SIG-M5 treated with dmso at 0.1 percent for 504 hours (cell line): Measurements from ENCODE around the gene OPN4.

Source experiments
- DNase-seq: peaks from one replicate; lab custom pipeline; 2025; ENCODE audit not compliant: unreplicated experiment; lab: John Stamatoyannopoulos, UW

Gene OPN4

GRCh38 chr10:86662186-86663045 is 8.1 kb downstream of the OPN4 start:
- DNase-seq, result no peak

- no peak for DNase-seq
Observed at GRCh38 chr10:86663046-86663345, 8.6 kb downstream of the OPN4 start.

GRCh38 chr10:86663576-86664339 is 9.4 kb downstream of the OPN4 start:
- no peak for DNase-seq

GRCh38 chr10:86664341-86665217 is 10.2 kb downstream of the OPN4 start:
- no peak for DNase-seq

DNA sequence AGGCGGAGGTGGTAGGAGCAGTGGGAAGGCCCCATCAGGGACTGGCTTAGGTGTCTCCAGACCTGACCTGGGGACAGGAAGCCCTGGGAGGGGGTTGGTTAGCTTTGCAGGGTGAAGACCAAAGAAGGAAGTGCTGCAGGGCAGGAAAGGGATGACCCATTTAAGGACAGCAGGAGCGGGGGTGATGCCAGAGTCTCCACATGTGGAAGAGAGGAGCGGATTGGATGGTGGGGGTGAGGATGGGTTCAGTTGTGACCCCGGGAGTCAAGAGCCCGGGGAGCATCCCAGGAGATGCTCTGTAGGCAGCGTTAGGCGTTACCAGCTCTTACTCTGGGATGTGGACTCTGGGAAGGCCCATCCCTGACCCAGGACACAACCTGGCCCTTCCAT is 10.9 kb downstream of the OPN4 start:
- DNase-seq, result no peak

DNA sequence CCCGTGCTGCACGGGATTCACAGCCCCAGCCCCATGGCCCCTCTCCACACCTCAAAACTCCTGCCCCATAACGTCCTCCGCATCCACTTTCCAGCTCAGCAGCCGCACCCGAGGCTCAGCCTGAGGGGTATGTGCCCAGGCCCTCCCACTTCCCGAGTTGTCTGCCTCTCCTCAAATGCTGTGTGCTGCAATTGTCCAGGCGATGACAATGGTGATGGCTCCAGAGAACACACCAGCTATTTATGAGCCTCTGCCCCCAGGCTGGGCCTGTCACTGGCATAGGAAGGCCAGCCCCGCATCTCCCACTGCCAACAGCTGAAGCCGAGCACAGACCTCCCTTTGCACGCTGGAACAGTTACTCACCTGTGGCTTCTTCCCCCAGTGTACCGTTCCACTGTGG is 11.5 kb downstream of the OPN4 start:
- no peak for DNase-seq

DNA sequence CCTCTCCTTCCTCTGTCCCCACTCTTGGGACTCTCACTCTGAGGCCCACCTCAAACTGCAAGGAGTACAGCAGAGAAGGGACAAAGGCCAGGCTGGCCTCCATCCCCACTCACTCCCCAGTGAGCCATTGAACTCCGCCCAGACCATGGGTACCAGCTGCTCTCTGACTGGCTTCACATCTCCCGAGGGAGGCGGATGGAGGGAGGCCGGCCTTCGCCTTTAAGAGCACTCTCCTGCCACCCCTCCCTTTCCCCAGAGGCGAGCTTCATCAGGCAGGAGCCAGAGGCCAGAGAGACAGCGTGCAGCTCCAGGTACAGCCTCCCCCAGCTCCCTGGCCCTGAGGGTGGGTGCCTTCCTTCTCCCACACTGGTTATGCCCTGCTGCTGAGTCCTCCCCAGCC is 12.2 kb downstream of the OPN4 start:
- DNase-seq, result no peak

DNA sequence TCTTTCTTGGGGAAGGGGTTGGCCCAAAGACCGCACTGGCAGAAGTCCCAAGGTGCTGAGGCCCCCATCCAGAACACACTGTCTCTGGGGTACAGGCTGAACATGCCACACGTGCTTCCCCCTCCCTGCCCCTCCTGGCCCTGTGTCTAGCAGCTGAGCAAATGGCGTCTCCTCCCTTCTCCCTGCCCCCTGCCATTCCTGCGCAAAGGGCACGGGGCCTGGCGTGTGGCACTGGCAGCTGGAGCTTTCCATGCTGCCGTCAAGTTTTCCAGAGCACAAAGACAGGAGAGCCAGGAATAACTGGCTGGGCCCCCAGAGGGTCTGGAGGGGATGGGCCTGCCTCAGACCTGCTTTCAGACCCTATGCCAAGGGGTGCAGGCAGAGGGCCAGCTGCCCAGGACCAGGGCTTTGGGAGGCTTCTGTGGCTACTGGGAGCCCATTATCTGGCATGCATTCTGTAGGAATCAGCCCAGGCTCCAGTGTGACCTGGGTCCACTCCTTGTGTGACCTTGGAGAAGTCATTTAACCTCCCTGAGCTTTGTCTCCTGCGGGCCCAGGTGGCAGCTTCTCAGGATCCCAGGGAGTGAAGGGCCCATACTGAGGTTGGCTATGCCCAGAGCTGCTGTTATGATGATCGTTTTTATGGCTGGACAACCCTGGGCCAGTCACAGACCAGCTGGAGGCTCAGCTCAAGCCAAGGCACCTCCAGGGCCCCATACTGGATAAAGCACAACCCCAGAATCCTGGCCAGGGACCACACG is 13.3 kb downstream of the OPN4 start:
- DNase-seq, result no peak

GRCh38 chr10:86668297-86669165 is 14.2 kb downstream of the OPN4 start, which contains the start of gene LDB3:
TSS of gene LDB3 (plus strand) at chr10:86668511. CDS start at chr10:86668692, 181 bp downstream.
- DNase-seq, result no peak

GRCh38 chr10:86670290-86670811 is 16.0 kb downstream of the OPN4 start:
- DNase-seq, result no peak

DNA sequence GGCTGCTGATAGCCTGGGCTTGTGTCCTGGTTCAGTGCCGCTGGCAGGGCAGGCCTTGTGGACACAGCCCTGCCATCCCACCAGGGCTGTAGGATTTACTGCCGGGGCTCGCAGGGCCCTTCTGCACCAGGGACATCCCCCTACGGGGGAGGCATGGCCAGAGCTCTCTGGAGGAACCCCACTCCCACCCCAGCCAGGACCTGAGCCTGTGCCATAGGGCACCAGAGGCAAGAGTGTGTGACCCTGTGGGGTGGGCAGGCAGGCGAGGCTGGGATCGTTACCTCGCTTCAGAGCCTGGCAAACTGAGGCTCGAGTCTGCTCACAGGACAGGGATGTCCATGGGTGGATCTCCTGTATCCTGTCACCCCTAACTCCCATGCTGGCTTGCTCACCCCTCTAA is 16.5 kb downstream of the OPN4 start:
- DNase-seq, result no peak

DNA sequence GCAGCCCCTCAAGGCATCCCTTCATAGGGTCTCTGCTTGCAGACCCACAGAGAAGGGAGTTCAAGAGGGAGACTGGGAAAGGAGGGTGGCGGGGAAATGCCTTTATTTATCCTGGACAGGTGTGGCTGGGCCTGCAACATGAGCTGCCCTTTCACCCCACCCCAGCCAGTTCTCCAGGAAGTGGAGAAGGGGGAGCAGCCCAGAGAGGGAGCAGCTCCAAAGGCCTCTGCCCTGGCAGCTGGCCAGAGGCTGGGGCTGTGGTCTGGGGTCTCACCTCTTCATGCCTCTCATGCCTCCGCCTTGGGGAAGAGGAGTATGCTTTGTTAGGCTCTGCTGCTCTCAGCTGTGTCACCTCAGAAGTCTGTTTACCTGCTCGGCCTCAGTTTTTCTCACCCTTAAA is 17.1 kb downstream of the OPN4 start:
- no peak for DNase-seq

- DNase-seq, result no peak
Observed at GRCh38 chr10:86671985-86672710, 17.8 kb downstream of the OPN4 start.

DNA sequence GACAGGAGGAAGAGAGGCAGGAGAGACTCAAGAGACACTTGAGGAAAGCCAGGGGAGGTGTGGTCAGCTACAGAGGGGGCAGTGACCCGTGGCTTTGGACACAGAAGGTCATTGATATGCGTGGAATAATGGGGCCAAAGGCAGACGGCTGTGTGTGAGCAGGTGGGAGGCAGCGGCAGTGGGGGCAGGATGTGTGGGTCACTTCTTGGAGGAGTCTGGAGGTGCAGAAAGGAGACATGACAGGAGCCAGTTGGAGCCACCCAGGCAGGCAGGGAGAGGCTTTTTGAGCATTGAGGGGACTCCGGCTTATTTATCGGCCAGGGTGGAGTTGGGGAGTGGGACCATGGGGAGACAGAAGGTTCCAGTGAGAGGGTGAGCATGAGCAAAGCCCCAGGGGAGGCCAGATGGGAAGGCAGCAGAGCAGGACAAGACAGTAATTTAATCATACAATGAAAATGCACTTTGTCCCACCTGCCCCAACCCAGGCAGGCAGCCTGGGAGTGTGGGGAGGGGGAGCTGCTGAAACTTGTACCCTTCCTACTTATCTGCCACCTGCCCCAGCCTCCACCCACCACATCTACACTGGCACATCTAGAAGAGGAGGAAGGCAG is 19.0 kb downstream of the OPN4 start:
- no peak for DNase-seq

- no peak for DNase-seq
Observed at GRCh38 chr10:86673827-86674581, 19.7 kb downstream of the OPN4 start.

GRCh38 chr10:86674912-86675311 is 20.6 kb downstream of the OPN4 start:
- DNase-seq, result no peak

DNA sequence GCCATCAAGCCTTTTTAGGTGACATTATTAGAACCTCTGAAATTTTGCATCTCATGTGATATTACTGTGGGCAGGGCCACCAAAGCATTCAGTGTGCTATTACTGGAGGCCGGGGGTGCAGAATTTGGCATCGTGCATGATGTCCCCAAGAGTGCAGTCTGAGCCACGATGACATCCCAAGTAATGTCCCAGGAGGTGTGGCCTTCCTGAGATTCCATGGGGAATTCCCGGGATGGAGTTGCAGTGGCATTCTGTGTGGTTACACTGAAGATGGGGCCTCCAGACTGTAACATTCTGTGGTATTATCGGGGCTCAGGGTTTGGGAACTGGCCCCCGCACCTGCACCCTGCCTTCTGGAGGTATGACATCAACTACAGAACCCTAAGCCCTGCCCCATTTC is 23.0 kb downstream of the OPN4 start:
- DNase-seq, result no peak
